HCT116 (cell line): ENCODE data around the gene FICD.

Experiments
- EGR1 ChIP-seq: IDR thresholded peaks from 2 replicates; pipeline ENCODE4 v1.6.1; 2012; ENCODE audit warnings: low read depth
- POLR2A ChIP-seq: IDR thresholded peaks from 2 replicates; pipeline ENCODE4 v1.7.0; 2011; ENCODE audit warnings: borderline replicate concordance; ENCODE audit not compliant: insufficient read depth, insufficient read length; ENCODE audit errors: extremely low read depth
- POLR2AphosphoS5 ChIP-seq: IDR thresholded peaks from 2 replicates; pipeline ENCODE4 v1.6.1; 2011; ENCODE audit warnings: mild to moderate bottlenecking, low read depth, low read length, moderate library complexity
- RAD21 ChIP-seq: IDR thresholded peaks from 2 replicates; pipeline ENCODE4 v1.6.1; 2012; ENCODE audit warnings: low read depth, mild to moderate bottlenecking
- REST ChIP-seq: IDR thresholded peaks from 2 replicates; pipeline ENCODE4 v1.6.1; 2012; ENCODE audit warnings: low read depth
- SIN3A ChIP-seq: IDR thresholded peaks from 2 replicates; pipeline ENCODE4 v1.6.1; 2012; ENCODE audit warnings: low read depth
- SRF ChIP-seq: IDR thresholded peaks from 2 replicates; pipeline ENCODE4 v1.6.1; 2012; ENCODE audit warnings: low read depth
- YY1 ChIP-seq: IDR thresholded peaks from 2 replicates; pipeline ENCODE4 v1.6.1; 2011; ENCODE audit warnings: low read length, low read depth, moderate library complexity, mild to moderate bottlenecking; ENCODE audit not compliant: insufficient replicate concordance; ENCODE audit errors: extremely low read depth
- ZFX ChIP-seq: fragments of 450-650 bp; IDR thresholded peaks from 2 replicates; pipeline ENCODE4 v1.6.1; 2017
- TF ChIP-seq, protein P1 (sequence below), 3 experiments: fragments of 200-600 bp in 1 of 3; sonication (generic) in 1 of 3; IDR thresholded peaks in 2 of 3; conservative IDR thresholded peaks in 1 of 3; 2 replicates each; pipeline ENCODE4 v1.5.1; 2012 to 2017; ENCODE audit warnings: low read depth in 2 of 3, low read length in 2 of 3, antibody characterized with exemption in 1 of 3, borderline replicate concordance in 1 of 3, control low read depth in 1 of 3, mild to moderate bottlenecking in 1 of 3, mixed read lengths in 1 of 3, mixed run types in 1 of 3, moderate library complexity in 1 of 3; ENCODE audit not compliant: insufficient read depth in 1 of 3

DNA sequence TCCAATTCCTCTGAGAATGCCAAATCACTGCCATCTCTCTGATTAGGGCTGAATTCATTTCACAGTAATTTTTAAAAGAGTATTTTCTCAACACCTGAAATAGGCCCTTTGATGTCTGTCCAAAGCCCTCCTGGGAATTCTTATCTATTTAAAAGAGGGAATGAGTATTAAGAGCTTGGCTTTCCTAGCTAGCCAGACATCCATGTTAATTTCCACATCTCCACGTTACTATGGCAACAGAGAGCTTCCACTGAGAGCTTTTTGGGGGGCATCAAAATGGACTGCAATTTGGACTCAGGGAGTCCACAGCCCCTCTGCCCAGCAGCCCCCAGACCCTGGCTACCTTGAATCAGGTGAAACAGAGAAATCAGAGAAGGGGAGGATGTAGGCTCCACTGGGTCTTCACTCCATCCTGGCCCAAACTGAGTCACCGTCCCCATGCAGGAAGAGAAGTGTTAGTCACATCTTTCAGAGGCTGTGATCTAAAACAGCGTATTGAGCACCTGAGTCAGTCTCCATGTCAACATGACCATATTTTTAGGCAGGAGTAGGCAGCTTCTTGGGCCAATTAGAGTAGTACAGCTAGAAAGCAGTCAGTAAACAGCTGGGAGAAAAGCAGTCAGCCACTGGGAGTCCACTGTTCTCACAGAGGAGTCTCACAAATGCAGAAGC is 7.0 kb upstream of the FICD start:
- TF ChIP-seq, protein P1, sequence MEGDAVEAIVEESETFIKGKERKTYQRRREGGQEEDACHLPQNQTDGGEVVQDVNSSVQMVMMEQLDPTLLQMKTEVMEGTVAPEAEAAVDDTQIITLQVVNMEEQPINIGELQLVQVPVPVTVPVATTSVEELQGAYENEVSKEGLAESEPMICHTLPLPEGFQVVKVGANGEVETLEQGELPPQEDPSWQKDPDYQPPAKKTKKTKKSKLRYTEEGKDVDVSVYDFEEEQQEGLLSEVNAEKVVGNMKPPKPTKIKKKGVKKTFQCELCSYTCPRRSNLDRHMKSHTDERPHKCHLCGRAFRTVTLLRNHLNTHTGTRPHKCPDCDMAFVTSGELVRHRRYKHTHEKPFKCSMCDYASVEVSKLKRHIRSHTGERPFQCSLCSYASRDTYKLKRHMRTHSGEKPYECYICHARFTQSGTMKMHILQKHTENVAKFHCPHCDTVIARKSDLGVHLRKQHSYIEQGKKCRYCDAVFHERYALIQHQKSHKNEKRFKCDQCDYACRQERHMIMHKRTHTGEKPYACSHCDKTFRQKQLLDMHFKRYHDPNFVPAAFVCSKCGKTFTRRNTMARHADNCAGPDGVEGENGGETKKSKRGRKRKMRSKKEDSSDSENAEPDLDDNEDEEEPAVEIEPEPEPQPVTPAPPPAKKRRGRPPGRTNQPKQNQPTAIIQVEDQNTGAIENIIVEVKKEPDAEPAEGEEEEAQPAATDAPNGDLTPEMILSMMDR (IDR thresholded peaks at IDR 0.05 in 2 of 3, conservative IDR thresholded peaks at IDR 0.05 in 1 of 3; ENCODE audit: borderline replicate concordance in 1 of 3, insufficient read depth in 1 of 3, low read depth in 2 of 3, low read length in 2 of 3): no peak
- no peak for TF ChIP-seq SIN3A
- no peak for TF ChIP-seq SRF
- no peak for TF ChIP-seq POLR2A
- no peak for TF ChIP-seq EGR1
- no peak for TF ChIP-seq POLR2AphosphoS5
- no peak for TF ChIP-seq YY1
- TF ChIP-seq RAD21: no peak
- no peak for TF ChIP-seq ZFX
- no peak for TF ChIP-seq REST
